Skeletal muscle tissue (tissue), 4 donors: Measurements from ENCODE around the gene KCNAB2. TPM values are rescaled to one million over a fixed set of nuclear protein-coding genes. Genes with fewer than 3 reads are reported as not detected.
"Not testable (repeated sequence)": the region's sequence is repeated elsewhere in the genome, so short reads cannot be mapped to it uniquely, and the experiment has no call there.

Experiments used
- H3K27ac ChIP-seq: one replicate; pipeline ENCODE4 v1.7.0; 2013; ENCODE audit warnings: mild to moderate bottlenecking, low read depth, low read length, inconsistent platforms
- H3K27me3 ChIP-seq, 3 donors: one replicate each; pipeline ENCODE4 v1.7.0; 2013; ENCODE audit warnings: low read length in 3 of 3; ENCODE audit not compliant: control insufficient read depth in 3 of 3, insufficient read depth in 3 of 3
- H3K36me3 ChIP-seq, 3 donors: one replicate each; pipeline ENCODE4 v1.7.0; 2013; ENCODE audit warnings: low read length in 3 of 3; ENCODE audit not compliant: control insufficient read depth in 3 of 3, insufficient read depth in 3 of 3
- H3K4me1 ChIP-seq, 3 donors: one replicate each; pipeline ENCODE4 v1.7.0; 2013; ENCODE audit warnings: low read length in 3 of 3, mild to moderate bottlenecking in 3 of 3; ENCODE audit not compliant: control insufficient read depth in 3 of 3, insufficient read depth in 3 of 3
- H3K4me3 ChIP-seq, 3 donors: one replicate each; pipeline ENCODE4 v1.7.0; 2013; ENCODE audit warnings: low read length in 3 of 3
- H3K9ac ChIP-seq, 3 donors: one replicate each; pipeline ENCODE4 v1.7.0; 2013; ENCODE audit warnings: low read length in 3 of 3, mild to moderate bottlenecking in 3 of 3, moderate library complexity in 2 of 3, low read depth in 1 of 3
- H3K9me3 ChIP-seq, 3 donors: one replicate each; pipeline ENCODE4 v1.7.0; 2013; ENCODE audit warnings: low read length in 3 of 3; ENCODE audit not compliant: control insufficient read depth in 3 of 3
- total RNA-seq: library from RNA; depleted of rRNA; stranded (reverse); fragments of >200 nt; gene quantifications from one replicate; pipeline ENCODE4 v1.2.3, GENCODE V29; 2014
- donor health status: Osteomylitis.

Gene KCNAB2
- total RNA-seq, 1 donor from 2014 or later, result 2.6 TPM

DNA sequence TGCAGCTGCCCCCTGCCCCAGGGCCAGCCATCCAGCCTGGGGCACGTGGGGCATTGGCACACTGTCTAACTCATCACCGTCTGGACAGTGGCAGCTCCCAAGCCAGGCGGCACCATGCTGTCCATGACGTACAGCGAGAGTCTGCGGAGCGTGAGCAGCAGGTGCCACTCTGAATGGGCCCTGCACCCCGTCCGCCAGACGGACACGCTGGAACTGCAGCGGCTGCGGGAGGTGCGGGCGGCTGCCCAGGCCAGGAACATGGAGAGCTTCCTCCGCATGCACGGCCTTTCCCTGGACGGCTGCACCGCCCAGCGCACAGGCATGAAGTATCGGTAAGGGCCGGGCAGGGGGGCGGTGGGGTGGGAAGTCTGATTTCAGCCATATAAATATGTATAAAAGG, 5.7 kb downstream of the KCNAB2 start:
- no peaks in the 10 kb centered on the region for H3K36me3 ChIP-seq
- H3K27ac ChIP-seq, result no peak overlapping the region
- no peaks in the 10 kb centered on the region for H3K4me1 ChIP-seq
- no peak overlapping the region for H3K9ac ChIP-seq
- H3K27me3 ChIP-seq, result peaks cover 0 to 3% (median 3%) of the 10 kb centered on the region in 3 donors
- H3K4me3 ChIP-seq, result no peak overlapping the region
- H3K9me3 ChIP-seq, result no peaks in the 10 kb centered on the region

DNA sequence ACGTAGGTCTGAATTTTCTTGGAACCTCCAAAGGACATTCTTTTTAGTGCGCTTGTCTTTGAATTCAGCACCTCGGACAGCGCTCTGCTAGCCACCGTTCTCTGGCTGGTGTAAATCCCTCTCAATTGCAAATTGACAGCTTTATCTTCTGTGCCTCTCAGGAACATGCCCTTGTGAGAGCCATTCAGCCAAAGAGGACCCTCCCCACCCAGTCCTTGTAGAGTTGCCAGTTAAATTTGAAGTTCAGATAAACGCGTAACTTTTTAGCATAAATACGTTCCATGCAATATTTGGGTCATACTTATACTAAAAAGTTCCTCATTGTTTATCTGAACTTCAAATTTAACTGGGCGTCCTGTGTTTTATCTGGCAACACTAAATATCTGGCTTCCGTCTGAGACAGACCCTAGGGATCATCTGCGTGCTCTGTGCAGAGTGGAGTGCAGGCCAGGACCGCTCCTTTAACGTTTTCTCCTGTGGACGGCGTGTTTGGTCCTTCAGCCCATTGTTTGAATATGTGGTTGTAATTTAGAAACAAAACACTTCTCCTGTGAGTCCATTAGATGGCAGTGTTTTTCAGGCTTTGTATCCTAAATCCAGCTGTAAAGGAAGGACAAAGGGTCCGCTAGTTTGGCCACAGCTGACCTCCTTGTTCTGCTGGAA, 7.0 kb downstream of the KCNAB2 start:
- H3K36me3 ChIP-seq, result no peaks in the 10 kb centered on the region
- H3K4me3 ChIP-seq, result no peak overlapping the region
- peaks cover 0 to 10% (median 5%) of the 10 kb centered on the region in 3 donors for H3K27me3 ChIP-seq
- H3K9ac ChIP-seq, result no peak overlapping the region
- H3K9me3 ChIP-seq, result no peaks in the 10 kb centered on the region
- H3K27ac ChIP-seq, result no peak overlapping the region
- H3K4me1 ChIP-seq, result no peaks in the 10 kb centered on the region

DNA sequence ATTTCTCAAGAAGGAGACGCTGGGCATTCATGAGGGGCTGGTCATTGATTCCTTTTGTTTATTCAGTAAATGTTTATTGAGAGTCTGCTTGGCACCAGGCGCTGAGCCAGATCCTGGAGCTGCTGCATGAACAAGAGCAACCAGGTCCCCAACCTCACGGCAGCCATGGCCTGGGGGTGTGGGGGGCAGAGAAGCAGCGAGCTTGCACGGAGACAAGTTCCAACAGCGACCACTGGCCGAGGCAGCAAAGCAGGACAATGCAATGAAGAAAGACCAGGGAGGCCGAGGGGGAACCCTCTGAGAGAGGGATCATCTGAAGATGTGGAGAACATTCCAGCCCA, 7.5 kb downstream of the KCNAB2 start:
- H3K9ac ChIP-seq, result no peak overlapping the region

DNA sequence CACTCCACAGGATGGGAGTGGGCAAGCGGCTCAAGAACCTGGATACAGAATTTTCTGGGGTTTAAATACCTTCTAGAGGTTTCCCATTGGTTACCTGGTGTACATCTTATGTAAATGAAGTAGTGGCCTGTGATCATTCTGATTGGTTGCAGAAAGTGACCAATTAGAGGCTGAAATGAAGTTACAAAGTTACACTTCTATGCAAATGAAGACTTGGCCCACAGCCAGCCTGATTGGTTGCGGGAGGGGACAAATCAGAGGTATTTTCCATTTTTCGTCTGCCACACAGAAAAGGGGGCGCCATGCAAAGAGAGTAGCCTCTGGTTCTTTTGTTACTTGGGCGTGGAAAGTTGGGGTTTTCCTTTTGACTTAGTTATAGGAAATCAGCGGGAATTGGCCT, 8.9 kb downstream of the KCNAB2 start:
- H3K27me3 ChIP-seq, result peaks cover 0 to 18% (median 12%) of the 10 kb centered on the region in 3 donors
- H3K9me3 ChIP-seq, result no peaks in the 10 kb centered on the region
- no peaks in the 10 kb centered on the region for H3K36me3 ChIP-seq
- H3K9ac ChIP-seq, result no peak overlapping the region
- H3K4me1 ChIP-seq, result peaks cover 2 to 8% (median 3%) of the 10 kb centered on the region in 3 donors
- H3K4me3 ChIP-seq, result no peak overlapping the region
- H3K27ac ChIP-seq, result no peak overlapping the region

More for the DNA sequence above, 7.5 kb downstream of the KCNAB2 start:
- Histone ChIP-seq H3K27ac (no peak overlapping the region), H3K9me3 (no peaks in the 10 kb centered on the region), H3K4me3 (no peak overlapping the region), H3K27me3 (peaks cover 0 to 10% (median 9%) of the 10 kb centered on the region in 3 donors), H3K36me3 (no peaks in the 10 kb centered on the region), H3K4me1 (peaks cover 0 to 2% (median 0%) of the 10 kb centered on the region in 3 donors)

DNA sequence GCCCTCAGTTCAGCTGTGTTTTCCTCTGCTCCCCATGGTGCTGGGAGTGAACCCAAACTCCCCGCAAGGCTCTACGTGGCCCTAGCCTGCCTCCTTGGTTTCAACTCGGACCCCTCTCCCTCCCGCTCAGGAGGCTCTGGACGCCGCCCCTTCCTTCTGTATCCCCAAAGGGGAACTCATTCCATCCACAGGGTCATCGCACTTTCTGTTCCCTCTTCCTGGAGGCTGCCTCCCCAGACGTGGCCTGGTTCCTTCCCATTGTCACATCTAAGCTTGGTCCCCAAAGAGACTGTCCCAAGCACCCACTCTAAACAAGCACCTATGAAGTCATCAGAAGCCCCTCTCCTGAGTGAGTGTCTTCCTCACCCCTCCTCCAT, 10.9 kb downstream of the KCNAB2 start:
- Histone ChIP-seq H3K36me3 (peaks cover 0 to 2% (median 0%) of the 10 kb centered on the region in 3 donors), H3K4me3 (no peak overlapping the region), H3K27me3 (peaks cover 3 to 26% (median 17%) of the 10 kb centered on the region in 3 donors), H3K9me3 (no peaks in the 10 kb centered on the region), H3K9ac (no peak overlapping the region), H3K4me1 (peaks cover 2 to 8% (median 3%) of the 10 kb centered on the region in 3 donors), H3K27ac (no peak overlapping the region)

DNA sequence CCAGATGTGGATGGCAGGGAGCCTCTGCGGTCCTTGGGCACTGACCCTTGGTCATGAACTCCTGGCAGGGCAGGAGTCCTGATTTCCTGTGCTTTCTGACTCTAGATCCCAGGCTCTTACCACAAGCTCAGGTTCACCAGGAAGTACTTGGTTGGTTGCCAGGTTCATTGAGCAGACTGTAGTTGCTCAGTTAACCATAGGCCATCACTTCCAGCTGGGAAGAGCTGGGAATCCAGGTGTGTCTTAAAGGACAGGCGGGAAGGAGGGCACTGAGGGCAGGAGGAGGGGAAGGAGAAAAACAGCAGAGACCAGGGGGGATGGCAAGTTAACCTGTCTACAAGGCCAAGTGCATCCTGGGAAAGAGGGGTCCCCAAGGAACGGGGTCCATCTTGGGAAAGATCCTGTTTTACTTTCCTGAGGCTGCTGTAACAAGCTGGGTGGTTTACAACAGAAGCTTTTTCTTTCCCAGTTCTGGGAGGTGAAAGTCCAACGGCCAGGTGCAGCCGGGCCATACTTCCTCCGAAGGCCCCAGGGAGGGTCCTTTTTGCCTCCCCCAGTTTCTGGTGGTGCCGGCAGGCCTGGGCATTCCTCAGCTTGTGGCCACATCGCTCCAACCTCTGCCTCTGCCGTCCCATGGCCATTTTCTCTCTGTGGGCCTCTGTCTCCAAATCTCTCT, 11.6 kb downstream of the KCNAB2 start:
- peaks cover 0 to 2% (median 0%) of the 10 kb centered on the region in 3 donors for H3K36me3 ChIP-seq
- H3K27ac ChIP-seq, result no peak overlapping the region
- H3K9ac ChIP-seq, result no peak overlapping the region
- H3K4me1 ChIP-seq, result peaks cover 2 to 8% (median 3%) of the 10 kb centered on the region in 3 donors
- H3K27me3 ChIP-seq, result peaks cover 3 to 26% (median 17%) of the 10 kb centered on the region in 3 donors
- no peak overlapping the region for H3K4me3 ChIP-seq
- H3K9me3 ChIP-seq, result no peaks in the 10 kb centered on the region

DNA sequence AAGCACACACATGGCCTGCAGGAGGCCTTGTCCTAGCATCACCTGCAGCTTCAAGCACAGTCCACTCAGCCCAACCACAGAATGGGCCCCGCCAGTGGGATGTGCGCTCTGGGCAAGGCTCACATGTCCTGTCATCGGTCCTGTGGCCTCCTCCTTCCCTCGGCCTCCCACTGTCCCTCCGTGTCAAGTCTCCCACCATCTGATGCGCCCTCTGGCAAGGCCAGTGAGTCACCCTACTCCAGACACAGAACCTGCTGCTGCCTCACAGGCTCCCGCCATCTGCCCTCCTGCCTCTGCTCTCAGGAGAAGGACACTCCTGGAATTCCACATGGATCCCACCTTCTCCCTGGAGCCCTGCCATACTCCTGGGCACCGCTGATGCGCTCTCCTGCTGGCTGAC, 14.2 kb downstream of the KCNAB2 start:
- Histone ChIP-seq H3K9me3 (no peaks in the 10 kb centered on the region), H3K4me3 (no peak overlapping the region), H3K36me3 (peaks cover 0 to 2% (median 0%) of the 10 kb centered on the region in 3 donors), H3K4me1 (peaks cover 7 to 12% (median 9%) of the 10 kb centered on the region in 3 donors), H3K9ac (no peak overlapping the region), H3K27me3 (peaks cover 8 to 27% (median 24%) of the 10 kb centered on the region in 3 donors), H3K27ac (no peak overlapping the region)

DNA sequence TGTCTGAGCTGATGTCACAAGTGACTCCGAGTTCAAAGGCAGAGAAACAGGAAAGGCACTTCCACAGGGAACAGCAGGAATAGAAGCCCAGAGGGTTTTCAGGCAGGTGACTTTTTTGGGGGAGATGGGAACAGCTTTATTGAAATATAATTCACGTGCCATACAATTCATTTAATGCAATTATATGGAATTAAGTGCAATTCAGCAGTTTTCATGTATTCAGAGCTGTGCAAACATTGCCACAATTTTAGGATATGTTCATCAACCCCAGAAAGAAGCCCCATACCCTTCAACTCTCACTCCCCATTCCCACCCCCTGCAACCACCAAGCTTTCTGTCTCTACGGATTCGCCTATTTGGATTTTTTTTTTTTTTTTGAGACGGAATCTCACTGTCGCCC, 17.0 kb downstream of the KCNAB2 start:
- peaks cover 22 to 33% (median 32%) of the 10 kb centered on the region in 3 donors for H3K27me3 ChIP-seq
- peaks cover 0 to 2% (median 0%) of the 10 kb centered on the region in 3 donors for H3K36me3 ChIP-seq
- H3K4me1 ChIP-seq, result peaks cover 10 to 16% (median 16%) of the 10 kb centered on the region in 3 donors
- no peak overlapping the region for H3K4me3 ChIP-seq
- no peak overlapping the region for H3K27ac ChIP-seq
- no peaks in the 10 kb centered on the region for H3K9me3 ChIP-seq
- no peak overlapping the region for H3K9ac ChIP-seq

DNA sequence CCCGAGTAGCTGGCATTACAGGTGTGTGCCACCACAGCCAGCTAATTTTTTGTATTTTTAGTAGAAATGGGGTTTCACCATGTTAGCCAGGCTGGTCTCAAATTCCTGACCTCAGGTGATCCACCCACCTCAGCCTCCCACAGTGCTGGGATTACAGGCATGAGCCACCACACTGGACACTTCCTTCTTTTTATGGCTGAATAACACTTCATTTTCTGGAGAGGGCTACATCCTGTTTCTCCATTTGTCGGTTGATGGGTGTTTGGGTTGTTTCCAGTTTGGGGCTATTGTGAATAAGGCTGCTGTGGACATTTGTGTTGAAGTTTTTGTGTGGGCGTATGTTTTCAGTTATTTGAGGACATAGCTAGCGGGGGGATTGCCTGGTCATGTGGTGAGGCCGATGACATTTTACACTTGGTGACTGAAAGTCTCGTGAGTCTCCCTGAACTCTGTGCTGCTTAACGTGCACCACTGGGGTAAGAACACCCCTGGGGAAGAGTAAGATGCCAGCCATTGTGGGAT, 17.9 kb downstream of the KCNAB2 start:
- H3K9me3 ChIP-seq, H3K9ac ChIP-seq, H3K27ac ChIP-seq, H3K36me3 ChIP-seq, H3K4me3 ChIP-seq: not testable (repeated sequence)
- Histone ChIP-seq H3K4me1 (peaks cover 10 to 13% (median 11%) of the 10 kb centered on the region in 3 donors), H3K27me3 (peaks cover 22 to 32% (median 27%) of the 10 kb centered on the region in 3 donors)
